Tibial nerve (tissue), 4 donors: ENCODE data around the gene PARP2. TPM values are rescaled to one million over a fixed set of nuclear protein-coding genes. Genes with fewer than 3 reads are reported as not detected.

ENCODE experiments used
- DNase-seq, 2 donors: peaks; one replicate each; pipeline ENCODE4 v3.0.0-alpha.2; 2019; ENCODE audit warnings: low spot score in 2 of 2
- H3K27ac ChIP-seq, 4 donors: fragments of 200-600 bp; sonication (generic) in 3 of 4; one replicate each; pipeline ENCODE4 v1.5.1; 2017 to 2019; ENCODE audit warnings: mild to moderate bottlenecking in 1 of 4
- H3K27me3 ChIP-seq, 2 donors: fragments of 200-600 bp; sonication (generic) in 1 of 2; one replicate each; pipeline versions ENCODE4 v1.5.1 to v1.6.0; 2017 to 2019
- H3K36me3 ChIP-seq, 3 donors: fragments of 200-600 bp; sonication (generic); one replicate each; pipeline ENCODE4 v1.5.1; 2018 to 2019
- H3K4me1 ChIP-seq, 4 donors: fragments of 200-600 bp; sonication (generic) in 3 of 4; one replicate each; pipeline ENCODE4 v1.5.1; 2017 to 2019
- H3K4me3 ChIP-seq, 4 donors: fragments of 200-600 bp; sonication (generic) in 3 of 4; one replicate each; pipeline ENCODE4 v1.5.1; 2017 to 2019; ENCODE audit warnings: mild to moderate bottlenecking in 1 of 4, moderate library complexity in 1 of 4
- H3K9me3 ChIP-seq, 4 donors: fragments of 200-600 bp; sonication (generic) in 3 of 4; one replicate each; pipeline ENCODE4 v1.5.1; 2017 to 2019
- CTCF ChIP-seq, 5 experiments: fragments of 200-600 bp in 3 of 5; fragments of 450-650 bp in 2 of 5; sonication (generic) in 3 of 5; IDR thresholded peaks; one replicate each; pipeline ENCODE4 v1.5.1; 2016 to 2019; ENCODE audit warnings: antibody characterized with exemption in 5 of 5, mild to moderate bottlenecking in 3 of 5, moderate library complexity in 2 of 5
- EP300 ChIP-seq, 2 donors: sonication (generic); formaldehyde crosslinking; IDR thresholded peaks; one replicate each; pipeline ENCODE4 v1.6.1; 2017; ENCODE audit warnings: antibody characterized with exemption in 2 of 2, mild to moderate bottlenecking in 1 of 2
- POLR2A ChIP-seq, 2 donors: fragments of 450-650 bp; IDR thresholded peaks; one replicate each; pipeline ENCODE4 v1.6.1; 2017; ENCODE audit warnings: antibody characterized with exemption in 2 of 2, mild to moderate bottlenecking in 2 of 2, moderate library complexity in 2 of 2
- WGBS, 2 donors: methylation state at CpG; one replicate each; pipeline ENCODE4 v1.1.5; 2018; 5-methylcytosine and 5-hydroxymethylcytosine counted together
- total RNA-seq, 4 donors: library from RNA; depleted of rRNA; stranded (reverse); fragments of >200 nt; gene quantifications; one replicate each; pipeline ENCODE4 v1.1.0, GENCODE V29; 2016

Gene PARP2
- total RNA-seq, 4 donors from 2014 or later: 12.2 to 17.7 (median 15.6) TPM

- peaks cover 0 to 18% (median 6%) of the 10 kb centered on the region in 4 donors for H3K4me1 ChIP-seq
- H3K36me3 ChIP-seq: peaks cover 0 to 40% (median 0%) of the 10 kb centered on the region in 3 donors
- TF ChIP-seq EP300 (IDR thresholded peaks at IDR 0.05) (no peak), POLR2A (IDR thresholded peaks at IDR 0.05) (no peak), CTCF (IDR thresholded peaks at IDR 0.05) (no peak)
- H3K27me3 ChIP-seq: no peaks in the 10 kb centered on the region
- DNase-seq: no peak
- 0 to 3% methylated on average over 3 of the region's 3 CpGs for WGBS, 2 donors
- H3K27ac ChIP-seq: peak overlapping the region; percentile 85 to 98 (median 92)
- H3K4me3 ChIP-seq: peak overlapping the region; percentile 63 to 96 (median 77)
- H3K9me3 ChIP-seq: no peaks in the 10 kb centered on the region
Observed at GRCh38 chr14:20343862-20344220, 406 bp downstream of the PARP2 start.

- no peak for DNase-seq
- no peak for TF ChIP-seq POLR2A (IDR thresholded peaks at IDR 0.05)
- TF ChIP-seq EP300 (IDR thresholded peaks at IDR 0.05): no peak
- no peak for TF ChIP-seq CTCF (IDR thresholded peaks at IDR 0.05)
- H3K27ac ChIP-seq: no peak overlapping the region
- peaks cover 0 to 55% (median 0%) of the 10 kb centered on the region in 3 donors for H3K36me3 ChIP-seq
- H3K27me3 ChIP-seq: no peaks in the 10 kb centered on the region
- WGBS, 2 donors: 93 to 100% methylated on average over 1 of the region's 1 CpG
- H3K9me3 ChIP-seq: no peaks in the 10 kb centered on the region
- no peak overlapping the region for H3K4me3 ChIP-seq
- H3K4me1 ChIP-seq: peaks cover 0 to 18% (median 6%) of the 10 kb centered on the region in 4 donors
Observed at GRCh38 chr14:20345366-20345765, 1.9 kb downstream of the PARP2 start.

- Histone ChIP-seq H3K27ac (no peak overlapping the region), H3K36me3 (peaks cover 0 to 69% (median 0%) of the 10 kb centered on the region in 3 donors), H3K4me1 (peaks cover 0 to 16% (median 6%) of the 10 kb centered on the region in 4 donors), H3K27me3 (no peaks in the 10 kb centered on the region), H3K4me3 (no peak overlapping the region), H3K9me3 (no peaks in the 10 kb centered on the region)
- TF ChIP-seq EP300 (IDR thresholded peaks at IDR 0.05) (no peak), CTCF (IDR thresholded peaks at IDR 0.05) (no peak), POLR2A (IDR thresholded peaks at IDR 0.05) (no peak)
- WGBS, 2 donors: 93 to 100% methylated on average over 1 of the region's 1 CpG
- no peak for DNase-seq
Observed at GRCh38 chr14:20346713-20347112, 3.3 kb downstream of the PARP2 start.

GRCh38 chr14:20347747-20348146 is 4.3 kb downstream of the PARP2 start:
- TF ChIP-seq POLR2A (IDR thresholded peaks at IDR 0.05) (no peak), EP300 (IDR thresholded peaks at IDR 0.05) (no peak), CTCF (IDR thresholded peaks at IDR 0.05) (no peak)
- Histone ChIP-seq H3K36me3 (peaks cover 0 to 79% (median 0%) of the 10 kb centered on the region in 3 donors), H3K4me3 (no peak overlapping the region), H3K27ac (no peak overlapping the region), H3K27me3 (no peaks in the 10 kb centered on the region), H3K9me3 (no peaks in the 10 kb centered on the region), H3K4me1 (peaks cover 0 to 12% (median 6%) of the 10 kb centered on the region in 4 donors)
- 91 to 97% methylated on average over 3 of the region's 3 CpGs for WGBS, 2 donors
- no peak for DNase-seq

GRCh38 chr14:20350282-20350681 is 6.8 kb downstream of the PARP2 start:
- 93 to 94% methylated on average over 2 of the region's 2 CpGs for WGBS, 2 donors
- Histone ChIP-seq H3K4me1 (no peaks in the 10 kb centered on the region), H3K4me3 (no peak overlapping the region), H3K27ac (no peak overlapping the region), H3K9me3 (no peaks in the 10 kb centered on the region), H3K36me3 (peaks cover 0 to 99% (median 0%) of the 10 kb centered on the region in 3 donors), H3K27me3 (no peaks in the 10 kb centered on the region)
- TF ChIP-seq POLR2A (IDR thresholded peaks at IDR 0.05) (no peak), CTCF (IDR thresholded peaks at IDR 0.05) (no peak), EP300 (IDR thresholded peaks at IDR 0.05) (no peak)
- DNase-seq: no peak
